Central memory CD4-positive, alpha-beta T cell (primary cell): ENCODE results near the gene PRSS35.
"Not testable (repeated sequence)": the region's sequence is repeated elsewhere in the genome, so short reads cannot be mapped to it uniquely, and the experiment has no call there.

Experiments
- DNase-seq: peaks from one replicate; pipeline ENCODE4 v3.0.0; 2022
- total RNA-seq, 3 experiments: gene quantifications; one replicate each; lab custom pipeline; 2026; lab: John Stamatoyannopoulos, UW

PRSS35 gene
- 0 to 0.05 (median 0) reads per million in 3 experiments for total RNA-seq

- no peak for DNase-seq
Measured at GRCh38 chr6:83511901-83512681, at the start of gene PRSS35. Gene PRSS35, plus strand, starts transcription at chr6:83512534. Its CDS starts 10,908 bp downstream, at chr6:83523442.

- DNase-seq = no peak
Measured at GRCh38 chr6:83463886-83464285, 48.4 kb upstream of the PRSS35 start.

GRCh38 chr6:83464381-83465140 is 47.8 kb upstream of the PRSS35 start:
- no peak for DNase-seq

GRCh38 chr6:83466328-83466727 is 46.0 kb upstream of the PRSS35 start:
- no peak for DNase-seq

GRCh38 chr6:83467620-83468036 is 44.7 kb upstream of the PRSS35 start:
- DNase-seq = no peak

- no peak for DNase-seq
Measured at GRCh38 chr6:83470001-83470400, 42.3 kb upstream of the PRSS35 start.

- no peak for DNase-seq
Measured at GRCh38 chr6:83470587-83470986, 41.7 kb upstream of the PRSS35 start.

- no peak for DNase-seq
Measured at GRCh38 chr6:83472767-83473166, 39.6 kb upstream of the PRSS35 start.

- no peak for DNase-seq
Measured at GRCh38 chr6:83474309-83474708, 38.0 kb upstream of the PRSS35 start.

GRCh38 chr6:83476971-83477370 is 35.4 kb upstream of the PRSS35 start:
- no peak for DNase-seq

GRCh38 chr6:83479389-83479788 is 32.9 kb upstream of the PRSS35 start:
- no peak for DNase-seq

- DNase-seq = no peak
Measured at GRCh38 chr6:83480470-83480869, 31.9 kb upstream of the PRSS35 start.

- not testable (repeated sequence) for DNase-seq
Measured at GRCh38 chr6:83481938-83482337, 30.4 kb upstream of the PRSS35 start.

- DNase-seq = no peak
Measured at GRCh38 chr6:83488448-83488847, 23.9 kb upstream of the PRSS35 start.

GRCh38 chr6:83488861-83489260 is 23.5 kb upstream of the PRSS35 start:
- DNase-seq = no peak

GRCh38 chr6:83490217-83490807 is 22.0 kb upstream of the PRSS35 start:
- DNase-seq = no peak

GRCh38 chr6:83505356-83505755 is 7.0 kb upstream of the PRSS35 start:
- DNase-seq = no peak

- DNase-seq = no peak
Measured at GRCh38 chr6:83509441-83509840, 2.9 kb upstream of the PRSS35 start.

- DNase-seq = no peak
Measured at GRCh38 chr6:83510791-83511190, 1.5 kb upstream of the PRSS35 start.

GRCh38 chr6:83511266-83511665 is 1.1 kb upstream of the PRSS35 start:
- no peak for DNase-seq

- DNase-seq = no peak
Measured at GRCh38 chr6:83514466-83514865, 2.1 kb downstream of the PRSS35 start.

GRCh38 chr6:83514866-83515466 is 2.6 kb downstream of the PRSS35 start:
- DNase-seq = peak; percentile 8

- DNase-seq = no peak
Measured at GRCh38 chr6:83517500-83517899, 5.2 kb downstream of the PRSS35 start.
